ENCODE results near the gene PLA2G2F. TPM values are rescaled to one million over a fixed set of nuclear protein-coding genes. Genes with fewer than 3 reads are reported as not detected.

PLA2G2F gene
- total and polyA plus RNA-seq, 9 of the 15 experiments (the other 6 are each of a cell fraction or from before 2014, with no cell fraction given) = not detected

GRCh38 chr1:20124456-20125057 is 14.6 kb upstream of the PLA2G2F start (continued):
- TF ChIP-seq ZHX1 (conservative IDR thresholded peaks at IDR 0.05; ENCODE audit: low read length) (no peak), ATF3 (IDR thresholded peaks at IDR 0.05) (peak; percentile 82), ATF3 (CRISPR knock-in tag; conservative IDR thresholded peaks at IDR 0.05) (0 out of 2 replicates have a peak, but pooled peaks have one; percentile 58), ZNF133 (CRISPR knock-in tag; IDR thresholded peaks at IDR 0.05) (no peak), SMARCE1 (IDR thresholded peaks at IDR 0.05) (0 out of 2 replicates have a peak, but pooled peaks have one; percentile 19), ZEB2 (IDR thresholded peaks at IDR 0.05) (no peak), ZFP36 (IDR thresholded peaks at IDR 0.05; ENCODE audit: low read depth, low read length, partially characterized antibody) (peak; percentile 65), C11orf30 (IDR thresholded peaks at IDR 0.05; ENCODE audit: low read depth) (peak; percentile 63; the same call in 1 of the 2 replicates), BRD9 (IDR thresholded peaks at IDR 0.05; ENCODE audit: low read depth, partially characterized antibody) (peak; percentile 81), POLR3G (IDR thresholded peaks at IDR 0.05; ENCODE audit: extremely low read depth, insufficient read length, insufficient replicate concordance) (no peak), ARID1B (IDR thresholded peaks at IDR 0.05) (peak; percentile 42; the same call in 1 of the 2 replicates), NFATC3 (IDR thresholded peaks at IDR 0.05) (no peak), SMARCA4 (IDR thresholded peaks at IDR 0.05) (peak; percentile 20; the same call in 1 of the 2 replicates), RBM25 (IDR thresholded peaks at IDR 0.05; ENCODE audit: low read depth, low read length, severe bottlenecking) (peak; percentile 70), ZNF143 (CRISPR knock-in tag; IDR thresholded peaks at IDR 0.05) (no peak), ESRRB (CRISPR knock-in tag; IDR thresholded peaks at IDR 0.05; ENCODE audit: borderline replicate concordance) (no peak), NFIC (IDR thresholded peaks at IDR 0.05) (peak; percentile 85), AFF1 (IDR thresholded peaks at IDR 0.05; ENCODE audit: low read depth in 1 of 2, partially characterized antibody in 2 of 2) (no peak), JUN (IDR thresholded peaks at IDR 0.05; ENCODE audit: borderline replicate concordance, low read depth, low read length) (peak; percentile 65; the same call in 1 of the 2 replicates), JUN (CRISPR knock-in tag; IDR thresholded peaks at IDR 0.05; ENCODE audit: borderline replicate concordance) (no peak), JUND (IDR thresholded peaks at IDR 0.05; ENCODE audit: borderline replicate concordance, low read depth, low read length) (peak; percentile 91), JUND (tag; IDR thresholded peaks at IDR 0.05; ENCODE audit: borderline replicate concordance, low read depth, low read length) (peak; percentile 92; the same call in 2 of the 3 replicates)

Data from K562 (cell line).